ENCODE results near the gene MFAP1. TPM values are rescaled to one million over a fixed set of nuclear protein-coding genes. Genes with fewer than 3 reads are reported as not detected.
"Not testable (repeated sequence)": the region's sequence is repeated elsewhere in the genome, so short reads cannot be mapped to it uniquely, and the experiment has no call there.

The MFAP1 gene
- total and polyA plus RNA-seq, 4 donors = 7.9 to 8.3 (median 8.1) TPM

DNA sequence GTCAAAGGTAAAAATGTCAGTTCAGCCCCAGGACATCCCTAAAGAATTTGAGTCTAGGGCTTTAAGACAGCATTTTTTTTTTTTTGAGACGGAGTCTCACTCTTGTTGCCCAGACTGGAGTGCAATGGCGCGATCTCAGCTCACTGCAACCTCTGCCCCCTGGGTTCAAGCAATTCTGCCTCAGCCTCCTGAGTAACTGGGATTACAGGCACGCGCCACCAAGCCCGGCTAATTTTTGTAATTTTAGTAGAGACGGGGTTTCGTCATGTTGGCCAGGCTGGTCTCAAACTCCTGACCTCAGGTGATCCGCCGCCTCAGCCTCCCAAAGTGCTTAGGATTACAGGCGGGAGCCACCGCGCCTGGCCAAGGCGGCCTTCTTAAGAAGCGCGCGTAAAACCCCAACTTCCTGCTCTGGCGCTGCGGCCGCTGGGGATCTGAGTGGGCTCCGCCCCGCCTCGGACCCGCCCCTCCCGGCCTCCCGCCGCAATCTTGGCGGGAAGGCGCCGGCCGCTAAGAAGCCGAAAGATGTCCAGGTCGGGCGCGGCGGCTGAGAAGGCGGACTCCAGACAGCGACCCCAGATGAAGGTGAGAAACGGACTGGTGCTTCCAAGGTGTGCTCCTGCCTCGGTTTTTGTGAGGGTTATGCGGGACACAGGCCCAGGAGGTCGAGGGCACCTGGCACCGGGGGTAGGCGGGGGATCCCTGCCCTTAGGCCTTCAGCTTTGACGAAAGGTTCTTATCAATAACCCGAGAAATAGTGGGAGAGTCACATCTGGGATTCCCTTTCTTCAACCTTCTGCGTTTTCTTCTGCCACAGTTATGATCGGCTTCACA is 2.2 kb upstream of the MFAP1 start, which contains the start of gene WDR76:
WDR76 (plus strand) TSS at position 495 of the 834 bp plus-strand sequence; CDS start at position 526, 31 bp downstream.
- Histone ChIP-seq H3K36me3 (ENCODE audit: control insufficient read depth in 4 of 4, insufficient read depth in 3 of 4, low read depth in 1 of 4, low read length in 3 of 4) (no peaks in the 10 kb centered on the region), H3K9me3 (ENCODE audit: control insufficient read depth in 4 of 4, low read length in 3 of 4) (no peaks in the 10 kb centered on the region), H3K27ac (ENCODE audit: low read depth in 1 of 2, low read length in 2 of 2) (peak within 1 kb of the TSS in 1 of 2 donors; percentile 25), H3K4me3 (ENCODE audit: low read depth in 1 of 3, low read length in 3 of 3) (peak within 1 kb of the TSS; percentile 8 to 57 (median 38)), H3K4me1 (ENCODE audit: control insufficient read depth in 4 of 4, insufficient read depth in 4 of 4, low read length in 3 of 4) (peaks cover 8 to 18% (median 12%) of the 10 kb centered on the region in 4 donors), H3K9ac (ENCODE audit: low read depth in 1 of 2, low read length in 2 of 2) (peak within 1 kb of the TSS in 1 of 2 donors; percentile 16), H3K27me3 (ENCODE audit: control insufficient read depth in 4 of 4, insufficient read depth in 4 of 4, low read length in 3 of 4) (no peaks in the 10 kb centered on the region)
- peak; percentile 82 for DNase-seq (ENCODE audit: low spot score)
- WGBS = 6% methylated on average over 48 of the region's 48 CpGs
- TF ChIP-seq RXRA (IDR thresholded peaks at IDR 0.05) = no peak
- peak in 1 of 2 donors; percentile 65 for TF ChIP-seq GABPA (IDR thresholded peaks at IDR 0.05 in 1 of 2, conservative IDR thresholded peaks at IDR 0.05 in 1 of 2)

DNA sequence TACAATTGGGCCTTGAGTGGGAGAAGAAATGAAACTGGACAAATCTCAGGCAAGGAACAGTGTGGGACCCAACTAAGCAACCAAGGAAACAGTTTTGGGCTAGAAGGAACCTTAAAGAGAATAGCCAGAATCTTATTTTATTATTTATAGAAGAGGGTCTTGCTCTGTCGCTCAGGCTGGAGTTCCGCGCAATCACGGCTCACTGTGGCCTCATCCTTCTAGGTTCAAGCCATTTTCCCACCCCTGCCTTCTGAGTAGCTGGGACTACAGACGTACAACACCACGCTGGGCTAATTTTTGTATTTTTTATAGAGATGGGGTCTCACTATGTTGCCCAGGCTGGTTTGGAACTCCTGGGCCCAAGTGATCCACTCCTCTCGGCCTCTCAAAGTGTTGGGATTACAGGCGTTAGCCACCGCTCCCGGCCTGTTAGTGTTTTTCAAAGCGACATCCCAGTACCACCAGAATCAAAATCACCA is 1.6 kb upstream of the MFAP1 start:
- no peak overlapping the region for H3K27ac ChIP-seq (ENCODE audit: low read depth in 1 of 2, low read length in 2 of 2)
- peaks cover 9 to 18% (median 12%) of the 10 kb centered on the region in 4 donors for H3K4me1 ChIP-seq (ENCODE audit: control insufficient read depth in 4 of 4, insufficient read depth in 4 of 4, low read length in 3 of 4)
- no peaks in the 10 kb centered on the region for H3K9me3 ChIP-seq (ENCODE audit: control insufficient read depth in 4 of 4, low read length in 3 of 4)
- no peak overlapping the region for H3K9ac ChIP-seq (ENCODE audit: low read depth in 1 of 2, low read length in 2 of 2)
- H3K4me3 ChIP-seq (ENCODE audit: low read depth in 1 of 3, low read length in 3 of 3) = peak overlapping the region in 1 of 3 donors; percentile 57
- H3K36me3 ChIP-seq (ENCODE audit: control insufficient read depth in 4 of 4, insufficient read depth in 3 of 4, low read depth in 1 of 4, low read length in 3 of 4) = no peaks in the 10 kb centered on the region
- 96% methylated on average over 11 of the region's 11 CpGs for WGBS
- no peaks in the 10 kb centered on the region for H3K27me3 ChIP-seq (ENCODE audit: control insufficient read depth in 4 of 4, insufficient read depth in 4 of 4, low read length in 3 of 4)
- no peak for DNase-seq (ENCODE audit: low spot score)
- TF ChIP-seq, protein P1, sequence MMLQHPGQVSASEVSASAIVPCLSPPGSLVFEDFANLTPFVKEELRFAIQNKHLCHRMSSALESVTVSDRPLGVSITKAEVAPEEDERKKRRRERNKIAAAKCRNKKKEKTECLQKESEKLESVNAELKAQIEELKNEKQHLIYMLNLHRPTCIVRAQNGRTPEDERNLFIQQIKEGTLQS (IDR thresholded peaks at IDR 0.05) = no peak
- TF ChIP-seq JUND (IDR thresholded peaks at IDR 0.05) (no peak), TAF1 (conservative IDR thresholded peaks at IDR 0.05) (no peak), GABPA (IDR thresholded peaks at IDR 0.05 in 1 of 2, conservative IDR thresholded peaks at IDR 0.05 in 1 of 2) (no peak), FOXA1 (IDR thresholded peaks at IDR 0.05) (no peak), SP1 (IDR thresholded peaks at IDR 0.05) (no peak), HNF4G (IDR thresholded peaks at IDR 0.05) (no peak)
- TF ChIP-seq, protein P2, sequence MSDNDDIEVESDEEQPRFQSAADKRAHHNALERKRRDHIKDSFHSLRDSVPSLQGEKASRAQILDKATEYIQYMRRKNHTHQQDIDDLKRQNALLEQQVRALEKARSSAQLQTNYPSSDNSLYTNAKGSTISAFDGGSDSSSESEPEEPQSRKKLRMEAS (IDR thresholded peaks at IDR 0.05) = no peak
- TF ChIP-seq, protein P3, sequence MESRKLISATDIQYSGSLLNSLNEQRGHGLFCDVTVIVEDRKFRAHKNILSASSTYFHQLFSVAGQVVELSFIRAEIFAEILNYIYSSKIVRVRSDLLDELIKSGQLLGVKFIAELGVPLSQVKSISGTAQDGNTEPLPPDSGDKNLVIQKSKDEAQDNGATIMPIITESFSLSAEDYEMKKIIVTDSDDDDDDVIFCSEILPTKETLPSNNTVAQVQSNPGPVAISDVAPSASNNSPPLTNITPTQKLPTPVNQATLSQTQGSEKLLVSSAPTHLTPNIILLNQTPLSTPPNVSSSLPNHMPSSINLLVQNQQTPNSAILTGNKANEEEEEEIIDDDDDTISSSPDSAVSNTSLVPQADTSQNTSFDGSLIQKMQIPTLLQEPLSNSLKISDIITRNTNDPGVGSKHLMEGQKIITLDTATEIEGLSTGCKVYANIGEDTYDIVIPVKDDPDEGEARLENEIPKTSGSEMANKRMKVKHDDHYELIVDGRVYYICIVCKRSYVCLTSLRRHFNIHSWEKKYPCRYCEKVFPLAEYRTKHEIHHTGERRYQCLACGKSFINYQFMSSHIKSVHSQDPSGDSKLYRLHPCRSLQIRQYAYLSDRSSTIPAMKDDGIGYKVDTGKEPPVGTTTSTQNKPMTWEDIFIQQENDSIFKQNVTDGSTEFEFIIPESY (IDR thresholded peaks at IDR 0.05) = no peak
- TF ChIP-seq, protein P4, sequence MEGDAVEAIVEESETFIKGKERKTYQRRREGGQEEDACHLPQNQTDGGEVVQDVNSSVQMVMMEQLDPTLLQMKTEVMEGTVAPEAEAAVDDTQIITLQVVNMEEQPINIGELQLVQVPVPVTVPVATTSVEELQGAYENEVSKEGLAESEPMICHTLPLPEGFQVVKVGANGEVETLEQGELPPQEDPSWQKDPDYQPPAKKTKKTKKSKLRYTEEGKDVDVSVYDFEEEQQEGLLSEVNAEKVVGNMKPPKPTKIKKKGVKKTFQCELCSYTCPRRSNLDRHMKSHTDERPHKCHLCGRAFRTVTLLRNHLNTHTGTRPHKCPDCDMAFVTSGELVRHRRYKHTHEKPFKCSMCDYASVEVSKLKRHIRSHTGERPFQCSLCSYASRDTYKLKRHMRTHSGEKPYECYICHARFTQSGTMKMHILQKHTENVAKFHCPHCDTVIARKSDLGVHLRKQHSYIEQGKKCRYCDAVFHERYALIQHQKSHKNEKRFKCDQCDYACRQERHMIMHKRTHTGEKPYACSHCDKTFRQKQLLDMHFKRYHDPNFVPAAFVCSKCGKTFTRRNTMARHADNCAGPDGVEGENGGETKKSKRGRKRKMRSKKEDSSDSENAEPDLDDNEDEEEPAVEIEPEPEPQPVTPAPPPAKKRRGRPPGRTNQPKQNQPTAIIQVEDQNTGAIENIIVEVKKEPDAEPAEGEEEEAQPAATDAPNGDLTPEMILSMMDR (IDR thresholded peaks at IDR 0.05; ENCODE audit: low read depth, low read length, missing input control) = no peak
- TF ChIP-seq, protein P5, sequence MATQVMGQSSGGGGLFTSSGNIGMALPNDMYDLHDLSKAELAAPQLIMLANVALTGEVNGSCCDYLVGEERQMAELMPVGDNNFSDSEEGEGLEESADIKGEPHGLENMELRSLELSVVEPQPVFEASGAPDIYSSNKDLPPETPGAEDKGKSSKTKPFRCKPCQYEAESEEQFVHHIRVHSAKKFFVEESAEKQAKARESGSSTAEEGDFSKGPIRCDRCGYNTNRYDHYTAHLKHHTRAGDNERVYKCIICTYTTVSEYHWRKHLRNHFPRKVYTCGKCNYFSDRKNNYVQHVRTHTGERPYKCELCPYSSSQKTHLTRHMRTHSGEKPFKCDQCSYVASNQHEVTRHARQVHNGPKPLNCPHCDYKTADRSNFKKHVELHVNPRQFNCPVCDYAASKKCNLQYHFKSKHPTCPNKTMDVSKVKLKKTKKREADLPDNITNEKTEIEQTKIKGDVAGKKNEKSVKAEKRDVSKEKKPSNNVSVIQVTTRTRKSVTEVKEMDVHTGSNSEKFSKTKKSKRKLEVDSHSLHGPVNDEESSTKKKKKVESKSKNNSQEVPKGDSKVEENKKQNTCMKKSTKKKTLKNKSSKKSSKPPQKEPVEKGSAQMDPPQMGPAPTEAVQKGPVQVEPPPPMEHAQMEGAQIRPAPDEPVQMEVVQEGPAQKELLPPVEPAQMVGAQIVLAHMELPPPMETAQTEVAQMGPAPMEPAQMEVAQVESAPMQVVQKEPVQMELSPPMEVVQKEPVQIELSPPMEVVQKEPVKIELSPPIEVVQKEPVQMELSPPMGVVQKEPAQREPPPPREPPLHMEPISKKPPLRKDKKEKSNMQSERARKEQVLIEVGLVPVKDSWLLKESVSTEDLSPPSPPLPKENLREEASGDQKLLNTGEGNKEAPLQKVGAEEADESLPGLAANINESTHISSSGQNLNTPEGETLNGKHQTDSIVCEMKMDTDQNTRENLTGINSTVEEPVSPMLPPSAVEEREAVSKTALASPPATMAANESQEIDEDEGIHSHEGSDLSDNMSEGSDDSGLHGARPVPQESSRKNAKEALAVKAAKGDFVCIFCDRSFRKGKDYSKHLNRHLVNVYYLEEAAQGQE (IDR thresholded peaks at IDR 0.05) = no peak

DNA sequence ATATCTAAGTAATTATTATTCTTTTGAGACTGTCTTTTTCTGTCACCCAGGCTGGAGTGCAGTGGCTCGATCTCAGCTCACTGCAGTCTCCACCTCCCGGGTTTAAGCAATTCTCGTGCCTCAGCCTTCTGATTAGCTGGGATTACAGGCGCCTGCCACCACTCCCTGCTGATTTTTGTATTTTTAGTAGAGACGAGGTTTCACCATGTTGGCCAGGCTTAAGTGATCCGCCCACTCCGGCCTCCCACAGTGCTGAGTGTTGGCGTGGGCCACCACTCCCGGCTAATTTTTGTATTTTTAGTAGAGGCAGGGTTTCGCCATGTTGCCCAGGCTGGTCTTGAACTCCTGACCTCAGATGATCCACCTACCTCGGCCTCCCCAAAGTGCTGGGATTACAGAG is 815 bp upstream of the MFAP1 start:
- not testable (repeated sequence) for H3K27ac ChIP-seq (ENCODE audit: low read depth in 1 of 2, low read length in 2 of 2); H3K27me3 ChIP-seq (ENCODE audit: control insufficient read depth in 4 of 4, insufficient read depth in 4 of 4, low read length in 3 of 4); H3K9me3 ChIP-seq (ENCODE audit: control insufficient read depth in 4 of 4, low read length in 3 of 4); H3K36me3 ChIP-seq (ENCODE audit: control insufficient read depth in 4 of 4, insufficient read depth in 3 of 4, low read depth in 1 of 4, low read length in 3 of 4); DNase-seq (ENCODE audit: low spot score); H3K9ac ChIP-seq (ENCODE audit: low read depth in 1 of 2, low read length in 2 of 2); H3K4me3 ChIP-seq (ENCODE audit: low read depth in 1 of 3, low read length in 3 of 3)
- WGBS = 96% methylated on average over 11 of the region's 11 CpGs
- H3K4me1 ChIP-seq (ENCODE audit: control insufficient read depth in 4 of 4, insufficient read depth in 4 of 4, low read length in 3 of 4) = peaks cover 9 to 18% (median 12%) of the 10 kb centered on the region in 4 donors

All from liver (tissue), 9 donors.